Hepatocyte (in vitro differentiated cells): ENCODE data around the gene SLMAP. TPM values are rescaled to one million over a fixed set of nuclear protein-coding genes. Genes with fewer than 3 reads are reported as not detected.

Experiments
- DNase-seq: peaks from one replicate; pipeline ENCODE4 v3.0.0-alpha.2; 2016; ENCODE audit warnings: low spot score
- H2AFZ ChIP-seq: fragments of 200-600 bp; sonication (generic); 2 replicates; pipeline ENCODE4 v1.6.0; 2016; ENCODE audit warnings: antibody characterized with exemption, mild to moderate bottlenecking
- H3K27ac ChIP-seq: fragments of 200-600 bp; sonication (generic); 2 replicates; pipeline ENCODE4 v1.5.1; 2016; ENCODE audit warnings: mild to moderate bottlenecking
- H3K27me3 ChIP-seq: fragments of 200-600 bp; sonication (generic); 2 replicates; pipeline ENCODE4 v1.6.1; 2016
- H3K36me3 ChIP-seq: fragments of 200-600 bp; sonication (generic); replicated peaks from 2 replicates; pipeline ENCODE4 v1.5.1; 2016; ENCODE audit warnings: low read depth; ENCODE audit not compliant: insufficient read depth
- H3K4me1 ChIP-seq: fragments of 200-600 bp; sonication (generic); 2 replicates; pipeline ENCODE4 v1.5.1; 2016; ENCODE audit warnings: mild to moderate bottlenecking, moderate library complexity; ENCODE audit not compliant: insufficient read depth
- H3K4me2 ChIP-seq: fragments of 200-600 bp; sonication (generic); 2 replicates; pipeline ENCODE4 v1.6.0; 2016
- H3K4me3 ChIP-seq: fragments of 200-600 bp; sonication (generic); 2 replicates; pipeline ENCODE4 v1.5.1; 2016; ENCODE audit warnings: mild to moderate bottlenecking
- H3K79me2 ChIP-seq: fragments of 200-600 bp; sonication (generic); 2 replicates; pipeline ENCODE4 v1.6.0; 2017; ENCODE audit warnings: mild to moderate bottlenecking
- H3K9me2 ChIP-seq: fragments of 200-600 bp; sonication (generic); replicated peaks from 2 replicates; pipeline ENCODE4 v1.6.0; 2017; ENCODE audit warnings: mild to moderate bottlenecking; ENCODE audit not compliant: insufficient read depth
- H3K9me3 ChIP-seq: fragments of 200-600 bp; sonication (generic); 2 replicates; pipeline ENCODE4 v1.5.1; 2016; ENCODE audit warnings: low read depth, mild to moderate bottlenecking
- H4K20me1 ChIP-seq: fragments of 200-600 bp; sonication (generic); 2 replicates; pipeline ENCODE4 v1.6.0; 2016; ENCODE audit warnings: mild to moderate bottlenecking; ENCODE audit not compliant: insufficient read depth, poor library complexity, severe bottlenecking
- EZH2 ChIP-seq: fragments of 200-600 bp; sonication (generic); IDR thresholded peaks from 2 replicates; pipeline ENCODE4 v1.6.1; 2016; ENCODE audit warnings: antibody characterized with exemption, mild to moderate bottlenecking, borderline replicate concordance
- EZH2phosphoT487 ChIP-seq: fragments of 200-600 bp; sonication (generic); IDR thresholded peaks from one replicate; pipeline ENCODE4 v1.6.1; 2018; ENCODE audit warnings: antibody characterized with exemption, mild to moderate bottlenecking, low read depth, moderate library complexity; ENCODE audit not compliant: unreplicated experiment, severe bottlenecking
- WGBS: methylation state at CpG from one replicate; pipeline ENCODE4 v1.1.6; 2016; ENCODE audit warnings: low lambda C conversion rate; ENCODE audit errors: missing lambda C conversion rate; 5-methylcytosine and 5-hydroxymethylcytosine counted together
- polyA plus RNA-seq: library from polyadenylated mRNA; unstranded; fragments of >200 nt; fragmentation: Nextera tagmentation; extraction: Ambion mirVana; gene quantifications from 2 replicates; pipeline ENCODE4 v1.2.1, GENCODE V29; 2016
- total RNA-seq: library from RNA; depleted of rRNA; stranded (reverse); fragments of >200 nt; gene quantifications from 2 replicates; pipeline ENCODE4 v1.2.3, GENCODE V29; 2014
- TF ChIP-seq, protein P1 (sequence below): fragments of 200-600 bp; sonication (generic); IDR thresholded peaks from 2 replicates; pipeline ENCODE4 v1.5.1; 2016; ENCODE audit warnings: antibody characterized with exemption, mild to moderate bottlenecking; ENCODE audit not compliant: poor library complexity

The SLMAP gene
- total and polyA plus RNA-seq, 2 experiments from 2014 or later, result 22.8 to 46.0 TPM

- no peak for DNase-seq
- H2AFZ ChIP-seq, result no peak overlapping the region
- no peaks in the 10 kb centered on the region for H3K36me3 ChIP-seq
- WGBS, result 100% methylated on average over 1 of the region's 1 CpG
- peaks cover 5% of the 10 kb centered on the region for H3K4me1 ChIP-seq
- no peaks in the 10 kb centered on the region for H3K9me3 ChIP-seq
- no peak overlapping the region for H3K4me3 ChIP-seq
- TF ChIP-seq EZH2 (no peak), EZH2phosphoT487 (no peak)
- TF ChIP-seq, protein P1, sequence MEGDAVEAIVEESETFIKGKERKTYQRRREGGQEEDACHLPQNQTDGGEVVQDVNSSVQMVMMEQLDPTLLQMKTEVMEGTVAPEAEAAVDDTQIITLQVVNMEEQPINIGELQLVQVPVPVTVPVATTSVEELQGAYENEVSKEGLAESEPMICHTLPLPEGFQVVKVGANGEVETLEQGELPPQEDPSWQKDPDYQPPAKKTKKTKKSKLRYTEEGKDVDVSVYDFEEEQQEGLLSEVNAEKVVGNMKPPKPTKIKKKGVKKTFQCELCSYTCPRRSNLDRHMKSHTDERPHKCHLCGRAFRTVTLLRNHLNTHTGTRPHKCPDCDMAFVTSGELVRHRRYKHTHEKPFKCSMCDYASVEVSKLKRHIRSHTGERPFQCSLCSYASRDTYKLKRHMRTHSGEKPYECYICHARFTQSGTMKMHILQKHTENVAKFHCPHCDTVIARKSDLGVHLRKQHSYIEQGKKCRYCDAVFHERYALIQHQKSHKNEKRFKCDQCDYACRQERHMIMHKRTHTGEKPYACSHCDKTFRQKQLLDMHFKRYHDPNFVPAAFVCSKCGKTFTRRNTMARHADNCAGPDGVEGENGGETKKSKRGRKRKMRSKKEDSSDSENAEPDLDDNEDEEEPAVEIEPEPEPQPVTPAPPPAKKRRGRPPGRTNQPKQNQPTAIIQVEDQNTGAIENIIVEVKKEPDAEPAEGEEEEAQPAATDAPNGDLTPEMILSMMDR, result no peak
- no peaks in the 10 kb centered on the region for H3K9me2 ChIP-seq
- no peak overlapping the region for H3K27ac ChIP-seq
- no peak overlapping the region for H3K4me2 ChIP-seq
- no peaks in the 10 kb centered on the region for H4K20me1 ChIP-seq
- no peaks in the 10 kb centered on the region for H3K79me2 ChIP-seq
- H3K27me3 ChIP-seq, result no peaks in the 10 kb centered on the region
These were observed 137.0 kb downstream of the SLMAP start for GRCh38 chr3:57893156-57893555.

DNA sequence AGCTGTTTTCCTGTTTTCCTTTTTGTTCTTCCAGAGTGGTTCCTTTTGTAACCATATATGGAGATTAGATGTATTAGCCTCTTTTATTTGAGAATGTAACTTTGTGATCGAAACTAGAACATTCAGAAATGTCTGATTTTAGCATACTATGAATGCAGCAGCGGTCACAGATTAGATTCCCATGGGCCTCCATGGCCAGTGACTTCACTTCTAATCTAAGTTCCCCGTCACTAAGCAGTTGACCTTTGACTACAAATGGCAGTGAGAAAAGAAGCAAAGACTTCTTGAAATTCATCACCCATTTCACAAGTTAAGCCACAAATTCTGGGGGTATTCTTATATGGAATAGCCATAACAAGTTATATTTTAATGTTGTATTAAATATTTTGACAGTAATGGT lies 137.6 kb downstream of the SLMAP start:
- no peak overlapping the region for H3K4me2 ChIP-seq
- H3K27me3 ChIP-seq, result no peaks in the 10 kb centered on the region
- H3K9me2 ChIP-seq, result no peaks in the 10 kb centered on the region
- TF ChIP-seq EZH2phosphoT487 (no peak), EZH2 (no peak)
- TF ChIP-seq, protein P1, result no peak
- H3K36me3 ChIP-seq, result no peaks in the 10 kb centered on the region
- WGBS, result 91% methylated on average over 3 of the region's 3 CpGs
- no peak overlapping the region for H2AFZ ChIP-seq
- H3K4me3 ChIP-seq, result no peak overlapping the region
- no peaks in the 10 kb centered on the region for H3K9me3 ChIP-seq
- DNase-seq, result no peak
- peaks cover 5% of the 10 kb centered on the region for H3K4me1 ChIP-seq
- no peaks in the 10 kb centered on the region for H4K20me1 ChIP-seq
- H3K27ac ChIP-seq, result no peak overlapping the region
- no peaks in the 10 kb centered on the region for H3K79me2 ChIP-seq

- no peaks in the 10 kb centered on the region for H3K9me3 ChIP-seq
- no peaks in the 10 kb centered on the region for H4K20me1 ChIP-seq
- WGBS, result 88% methylated on average over 4 of the region's 4 CpGs
- H3K4me2 ChIP-seq, result no peak overlapping the region
- H3K79me2 ChIP-seq, result no peaks in the 10 kb centered on the region
- no peak overlapping the region for H3K4me3 ChIP-seq
- TF ChIP-seq, protein P1, result no peak
- TF ChIP-seq EZH2 (no peak), EZH2phosphoT487 (no peak)
- no peak overlapping the region for H2AFZ ChIP-seq
- no peaks in the 10 kb centered on the region for H3K9me2 ChIP-seq
- no peaks in the 10 kb centered on the region for H3K27me3 ChIP-seq
- H3K36me3 ChIP-seq, result no peaks in the 10 kb centered on the region
- peak overlapping the region; percentile 29 for H3K27ac ChIP-seq
- DNase-seq, result no peak
- peaks cover 5% of the 10 kb centered on the region for H3K4me1 ChIP-seq
These were observed 139.9 kb downstream of the SLMAP start for GRCh38 chr3:57896031-57896430.

GRCh38 chr3:57896691-57897090 lies 140.6 kb downstream of the SLMAP start:
- WGBS, result 73% methylated on average over 4 of the region's 4 CpGs

More at GRCh38 chr3:57896691-57897090, 140.6 kb downstream of the SLMAP start:
- Histone ChIP-seq H3K36me3 (no peaks in the 10 kb centered on the region), H3K27ac (no peak overlapping the region), H3K4me1 (peaks cover 5% of the 10 kb centered on the region), H3K9me3 (no peaks in the 10 kb centered on the region), H3K4me3 (no peak overlapping the region), H4K20me1 (no peaks in the 10 kb centered on the region), H3K4me2 (no peak overlapping the region), H3K27me3 (no peaks in the 10 kb centered on the region), H2AFZ (no peak overlapping the region), H3K9me2 (no peaks in the 10 kb centered on the region), H3K79me2 (no peaks in the 10 kb centered on the region)
- DNase-seq, result no peak
- TF ChIP-seq, protein P1, result no peak
- TF ChIP-seq EZH2phosphoT487 (no peak), EZH2 (no peak)
